ENCODE measurements around the gene HCN2. TPM values are rescaled to one million over a fixed set of nuclear protein-coding genes. Genes with fewer than 3 reads are reported as not detected.

The HCN2 gene
- total and polyA plus RNA-seq, 9 of the 15 experiments (the other 6 are each of a cell fraction or from before 2014, with no cell fraction given) = 0.29 to 4.2 (median 0.82) TPM; not detected in 2

DNA sequence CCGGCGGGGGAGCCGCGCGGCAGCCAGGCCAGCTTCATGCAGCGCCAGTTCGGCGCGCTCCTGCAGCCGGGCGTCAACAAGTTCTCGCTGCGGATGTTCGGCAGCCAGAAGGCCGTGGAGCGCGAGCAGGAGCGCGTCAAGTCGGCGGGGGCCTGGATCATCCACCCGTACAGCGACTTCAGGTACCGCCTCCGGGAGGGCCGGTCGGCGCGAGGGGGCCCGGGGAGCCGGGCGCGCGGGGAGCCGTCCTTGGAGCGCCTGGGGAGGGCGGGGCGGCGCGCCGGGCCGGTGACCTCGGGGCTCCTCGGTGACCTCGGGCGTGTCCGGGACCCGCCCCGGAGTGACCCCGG lies 690 bp downstream of the HCN2 start (continued):
- TF ChIP-seq UBTF (IDR thresholded peaks at IDR 0.05; ENCODE audit: borderline replicate concordance in 1 of 2, low read depth in 2 of 2, low read length in 2 of 2) = peak in 1 of 2 experiments; percentile 51; a peak in 1 of 4 replicates
- TF ChIP-seq CREBBP (IDR thresholded peaks at IDR 0.05; ENCODE audit: low read depth, low read length) = no peak
- TF ChIP-seq RBFOX2 (IDR thresholded peaks at IDR 0.05; ENCODE audit: low read depth, low read length) = peak; percentile 13; the same call in 1 of the 2 replicates
- TF ChIP-seq TEAD4 (IDR thresholded peaks at IDR 0.05; ENCODE audit: low read length) = no peak
- no peak for TF ChIP-seq TEAD4 (CRISPR knock-in tag; IDR thresholded peaks at IDR 0.05; ENCODE audit: borderline replicate concordance)
- TF ChIP-seq FOXM1 (IDR thresholded peaks at IDR 0.05; ENCODE audit: low read depth) = no peak
- 0 out of 2 replicates have a peak, but pooled peaks have one; percentile 3 for TF ChIP-seq FOXM1 (CRISPR knock-in tag; IDR thresholded peaks at IDR 0.05; ENCODE audit: low read depth)
- TF ChIP-seq AFF4 (CRISPR knock-in tag; IDR thresholded peaks at IDR 0.05) = no peak
- TF ChIP-seq NR1H2 (CRISPR knock-in tag; IDR thresholded peaks at IDR 0.05) = no peak
- TF ChIP-seq, protein P1, sequence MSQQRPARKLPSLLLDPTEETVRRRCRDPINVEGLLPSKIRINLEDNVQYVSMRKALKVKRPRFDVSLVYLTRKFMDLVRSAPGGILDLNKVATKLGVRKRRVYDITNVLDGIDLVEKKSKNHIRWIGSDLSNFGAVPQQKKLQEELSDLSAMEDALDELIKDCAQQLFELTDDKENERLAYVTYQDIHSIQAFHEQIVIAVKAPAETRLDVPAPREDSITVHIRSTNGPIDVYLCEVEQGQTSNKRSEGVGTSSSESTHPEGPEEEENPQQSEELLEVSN (IDR thresholded peaks at IDR 0.05; ENCODE audit: borderline replicate concordance in 1 of 2, extremely low read depth in 1 of 2, insufficient read depth in 1 of 2, insufficient read length in 1 of 2, low read depth in 1 of 2, low read length in 1 of 2, poor library complexity in 1 of 2, severe bottlenecking in 1 of 2) = peak; percentile 45 to 86
- TF ChIP-seq ARID2 (IDR thresholded peaks at IDR 0.05) = no peak
- TF ChIP-seq ERF (CRISPR knock-in tag; IDR thresholded peaks at IDR 0.05) = no peak
